ENCODE results near the gene XYLT1. TPM values are rescaled to one million over a fixed set of nuclear protein-coding genes. Genes with fewer than 3 reads are reported as not detected.

The XYLT1 gene
- total and polyA plus RNA-seq, 2 of the 13 experiments (the other 11 are each of a cell fraction or from before 2014, with no cell fraction given) = not detected

- FAIRE-seq (no peak), DNase-seq (ENCODE audit: low spot score) (no peak), ATAC-seq (no peak)
- POLR2A ChIA-PET = interaction anchor here (0.6 kb wide), 1 partner anchor 245 kb away, joined by 3 read pairs; no protein-coding TSS in a partner anchor
- CTCF ChIA-PET (ENCODE audit: low intra/inter-chr PET ratio, low total read pairs) = no interaction called here
- Histone ChIP-seq H2AFZ (ENCODE audit: low read length) (no peak overlapping the region), H3K4me3 (replicated peaks in 1 of 3; ENCODE audit: insufficient read depth in 1 of 3, low read depth in 2 of 3, low read length in 3 of 3) (no peak overlapping the region), H3K79me2 (ENCODE audit: insufficient read depth, low read length) (no peaks in the 10 kb centered on the region), H3K36me3 (replicated peaks in 1 of 2; ENCODE audit: control insufficient read depth in 1 of 2, insufficient read depth in 2 of 2, low read length in 2 of 2) (no peaks in the 10 kb centered on the region), H3K4me1 (ENCODE audit: insufficient read depth, low read length) (no peaks in the 10 kb centered on the region), H3K27ac (ENCODE audit: extremely low read length, insufficient read depth, low read length) (no peak overlapping the region), H3K9me3 (ENCODE audit: low read length) (no peaks in the 10 kb centered on the region), H3K4me2 (ENCODE audit: low read depth, low read length) (no peak overlapping the region), H3K27me3 (ENCODE audit: control insufficient read depth in 1 of 2, insufficient read depth in 2 of 2, low read length in 2 of 2) (peaks cover 2 to 21% of the 10 kb centered on the region in 2 experiments; a peak in 2 of 5 replicates), H4K20me1 (ENCODE audit: insufficient read depth, low read length) (no peaks in the 10 kb centered on the region), H3K9ac (ENCODE audit: insufficient read depth, low read depth, low read length) (no peak overlapping the region)
- WGBS (ENCODE audit: low lambda C conversion rate) = 35% methylated on average over 7 of the region's 7 CpGs
- TF ChIP-seq THRA (CRISPR knock-in tag; IDR thresholded peaks at IDR 0.05; ENCODE audit: borderline replicate concordance) = no peak
- TF ChIP-seq WIZ (CRISPR knock-in tag; IDR thresholded peaks at IDR 0.05) = no peak
- TF ChIP-seq AKAP8 (CRISPR knock-in tag; IDR thresholded peaks at IDR 0.05) = no peak
- no peak for TF ChIP-seq CTCF (CRISPR knock-in tag; IDR thresholded peaks at IDR 0.05)
- TF ChIP-seq CENPX (CRISPR knock-in tag; IDR thresholded peaks at IDR 0.05) = no peak
- TF ChIP-seq BCL6 (CRISPR knock-in tag; IDR thresholded peaks at IDR 0.05) = no peak
- no peak for TF ChIP-seq SMYD3 (CRISPR knock-in tag; IDR thresholded peaks at IDR 0.05)
- no peak for TF ChIP-seq ZSCAN21 (CRISPR knock-in tag; IDR thresholded peaks at IDR 0.05; ENCODE audit: borderline replicate concordance)
- no peak for TF ChIP-seq KLF11 (CRISPR knock-in tag; IDR thresholded peaks at IDR 0.05)
- no peak for TF ChIP-seq ZNF510 (CRISPR knock-in tag; IDR thresholded peaks at IDR 0.05; ENCODE audit: low read depth)
- TF ChIP-seq ZNF792 (CRISPR knock-in tag; IDR thresholded peaks at IDR 0.05) = no peak
- in situ Hi-C loops (cut with HindIII; ENCODE audit: extremely low pct_ligation_motif_present, low pct_unique_long_range_greater_than_20kb) = no loop called here
- no TSS peak for BruUV-seq (replicated peaks)
- intact Hi-C loops (cut with micrococcal nuclease; ENCODE audit: unreplicated experiment) = no loop called here
Observed at GRCh38 chr16:17360693-17361122, 110.1 kb downstream of the XYLT1 start.

Data from HepG2 (cell line).